ENCODE results near the gene FBXO36. TPM values are rescaled to one million over a fixed set of nuclear protein-coding genes. Genes with fewer than 3 reads are reported as not detected.

The FBXO36 gene
- total RNA-seq, 1 experiment from 2014 or later = 3.0 TPM

GRCh38 chr2:229888031-229888430 is 34.3 kb upstream of the FBXO36 start:
- peaks cover 9% of the 10 kb centered on the region; the same call in 1 of the 2 replicates for H3K79me2 ChIP-seq (ENCODE audit: insufficient read depth, low read length)
- H4K8ac ChIP-seq (replicated peaks; ENCODE audit: insufficient read length, low read depth, low read length) = no peak overlapping the region
- Mint-ChIP-seq H3K27me3 (ENCODE audit: low read depth) (no peaks in the 10 kb centered on the region), H3K27ac (peak overlapping the region in 2 of 3 experiments; percentile 50 to 55; a peak in 1 of 7 replicates), H3K4me1 (peaks cover 7 to 10% of the 10 kb centered on the region in 2 experiments; a peak in 2 of 4 replicates), H3K4me3 (no peak overlapping the region; a peak in 1 of 5 replicates), H3K9me3 (no peaks in the 10 kb centered on the region), H3K36me3 (ENCODE audit: insufficient read depth in 1 of 3, low read depth in 3 of 3) (no peaks in the 10 kb centered on the region; a peak in 1 of 7 replicates)
- no peak overlapping the region for H3K56ac ChIP-seq (ENCODE audit: insufficient read length, low read depth, low read length)
- no peak overlapping the region for H2BK5ac ChIP-seq (ENCODE audit: insufficient read length, low read length)
- H2BK20ac ChIP-seq (ENCODE audit: low read depth, low read length, poor library complexity, severe bottlenecking) = no peak overlapping the region
- H4K5ac ChIP-seq (ENCODE audit: insufficient read length, low read depth, low read length) = no peak overlapping the region
- no peak overlapping the region for H4K91ac ChIP-seq (ENCODE audit: insufficient read length, low read depth, low read length)
- no peak overlapping the region for H2BK120ac ChIP-seq (ENCODE audit: low read depth, low read length, poor library complexity, severe bottlenecking)
- H3T11ph ChIP-seq (ENCODE audit: low read length) = no peak overlapping the region
- no peak overlapping the region for H3K14ac ChIP-seq (ENCODE audit: insufficient read depth, low read length)
- H3K9ac ChIP-seq (ENCODE audit: extremely low read depth, insufficient read length, low read length) = no peak overlapping the region
- H2AFZ ChIP-seq (ENCODE audit: low read length) = no peak overlapping the region
- no peaks in the 10 kb centered on the region for H4K20me1 ChIP-seq (ENCODE audit: control insufficient read depth, insufficient read depth, insufficient read length)
- no peak overlapping the region for H3K27ac ChIP-seq (ENCODE audit: insufficient read length, low read depth, low read length)
- H3K79me1 ChIP-seq (ENCODE audit: insufficient read depth, low read depth, low read length, poor library complexity, severe bottlenecking) = peaks cover 5% of the 10 kb centered on the region
- H3K27me3 ChIP-seq (ENCODE audit: insufficient read depth, low read length) = no peaks in the 10 kb centered on the region
- DNase-seq = no peak
- H2BK12ac ChIP-seq (ENCODE audit: insufficient read length, low read depth, low read length) = no peak overlapping the region
- WGBS (ENCODE audit: extremely low coverage, insufficient read length, low lambda C conversion rate) = no CpG with 5 or more reads among the region's 1 CpG
- H3K4me1 ChIP-seq (ENCODE audit: insufficient read depth, low read length) = no peaks in the 10 kb centered on the region
- no peaks in the 10 kb centered on the region for H3K9me3 ChIP-seq (ENCODE audit: control insufficient read depth, low read depth, low read length)
- no peak overlapping the region for H3K18ac ChIP-seq (ENCODE audit: insufficient read length, low read depth, low read length)
- no peak overlapping the region for H3K4me2 ChIP-seq (ENCODE audit: insufficient read depth, insufficient read length, low read length)
- no peak overlapping the region for H3K23ac ChIP-seq (ENCODE audit: insufficient read length, low read depth, low read length)
- no peak overlapping the region for H2AK5ac ChIP-seq (ENCODE audit: insufficient read length, low read length)
- H2BK15ac ChIP-seq (ENCODE audit: low read depth, low read length) = no peak overlapping the region
- TF ChIP-seq CTCF (conservative IDR thresholded peaks at IDR 0.05) = no peak
- no peak overlapping the region for H3K4ac ChIP-seq (ENCODE audit: low read depth, low read length)
- no peaks in the 10 kb centered on the region for H3K23me2 ChIP-seq (ENCODE audit: insufficient read length, low read depth, low read length, poor library complexity, severe bottlenecking)

All from H9 (cell line).